GM19239 (cell line): ENCODE measurements around the gene ZNF222.

ENCODE experiments used
- DNase-seq: peaks from one replicate; pipeline ENCODE4 v3.0.0; 2011; ENCODE audit warnings: low spot score; ENCODE audit not compliant: insufficient read length
- FAIRE-seq: peaks from 2 replicates; lab custom pipeline; 2011; peaks lifted over from hg19 to GRCh38; lab: Jason Lieb, UNC

ZNF222 gene

DNA sequence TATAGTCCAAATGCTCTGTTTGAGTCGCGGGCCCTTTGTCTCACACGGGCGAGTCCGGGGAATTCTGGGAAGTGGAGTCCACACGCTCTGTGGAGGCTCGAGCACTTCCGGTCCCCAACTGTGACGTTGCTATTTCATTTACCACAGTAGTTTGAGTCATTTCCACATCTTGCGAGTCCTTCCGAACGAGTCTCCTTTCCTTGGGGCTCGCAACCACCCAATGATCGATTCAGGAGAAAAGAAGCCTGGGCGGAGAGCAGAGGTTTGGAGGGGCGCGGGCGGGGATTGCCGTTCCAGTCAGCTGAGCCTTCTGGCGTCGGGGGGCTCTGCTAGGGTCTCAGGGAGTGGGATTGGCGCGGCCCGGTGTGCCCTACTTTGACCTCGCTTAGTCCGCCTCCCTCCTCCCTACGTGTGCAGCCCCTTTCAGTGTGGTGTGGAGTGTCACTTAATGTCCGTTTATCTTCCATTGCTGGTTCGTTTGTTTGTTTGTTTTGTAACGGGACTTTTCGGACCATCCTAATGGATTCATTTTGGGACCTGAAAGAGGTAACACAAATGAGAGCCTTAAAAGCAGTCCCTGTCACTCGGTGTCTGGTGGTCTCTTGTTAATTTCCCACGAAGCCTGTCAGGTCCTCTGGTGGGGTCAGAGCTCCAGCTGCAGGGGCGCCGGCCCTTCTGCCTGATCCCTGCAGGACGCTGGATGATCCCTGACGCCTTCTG lies at the start of gene ZNF222:
ZNF222 (plus strand) TSS at position 163 of the 720 bp plus-strand sequence; CDS start at position 221, 58 bp downstream.
- FAIRE-seq (peak; percentile 94), DNase-seq (peak; percentile 48)

DNA sequence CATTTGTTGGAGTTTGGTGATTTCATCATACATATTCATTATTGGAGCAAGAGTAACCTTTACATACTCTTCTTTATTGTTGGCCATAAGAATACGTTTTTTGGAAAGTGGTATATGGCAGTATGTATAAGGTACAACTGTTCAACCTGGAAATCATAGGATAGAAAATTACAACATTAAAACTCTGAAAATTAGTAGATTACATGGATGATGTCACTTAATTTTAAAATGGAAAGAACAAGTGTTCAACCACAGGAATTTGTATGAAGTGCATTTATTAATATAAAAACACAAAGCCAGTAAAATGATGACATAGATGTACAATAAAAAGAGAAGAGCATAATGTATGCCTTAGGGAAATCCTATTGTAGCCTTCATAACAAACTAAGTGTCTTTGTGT lies 48.4 kb upstream of the ZNF222 start:
- FAIRE-seq (no peak), DNase-seq (no peak)

DNA sequence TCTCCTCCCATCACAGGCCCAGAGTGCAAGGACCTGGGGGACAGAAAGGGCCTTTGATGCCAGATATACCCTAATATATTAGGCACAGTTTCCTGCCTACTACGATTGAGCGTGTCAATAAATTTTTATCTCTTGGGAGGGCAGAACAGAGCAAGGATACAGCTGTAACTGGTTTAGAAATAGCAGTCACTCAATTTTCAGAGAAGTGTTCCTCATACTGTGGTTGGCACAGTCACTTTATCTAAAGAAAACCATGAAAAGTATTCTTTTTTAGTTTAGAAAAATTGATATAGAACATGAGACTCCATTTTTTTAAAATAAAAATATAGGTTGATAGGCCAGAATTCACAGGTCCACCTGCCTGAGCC lies 41.7 kb upstream of the ZNF222 start:
- DNase-seq (no peak), FAIRE-seq (no peak)

DNA sequence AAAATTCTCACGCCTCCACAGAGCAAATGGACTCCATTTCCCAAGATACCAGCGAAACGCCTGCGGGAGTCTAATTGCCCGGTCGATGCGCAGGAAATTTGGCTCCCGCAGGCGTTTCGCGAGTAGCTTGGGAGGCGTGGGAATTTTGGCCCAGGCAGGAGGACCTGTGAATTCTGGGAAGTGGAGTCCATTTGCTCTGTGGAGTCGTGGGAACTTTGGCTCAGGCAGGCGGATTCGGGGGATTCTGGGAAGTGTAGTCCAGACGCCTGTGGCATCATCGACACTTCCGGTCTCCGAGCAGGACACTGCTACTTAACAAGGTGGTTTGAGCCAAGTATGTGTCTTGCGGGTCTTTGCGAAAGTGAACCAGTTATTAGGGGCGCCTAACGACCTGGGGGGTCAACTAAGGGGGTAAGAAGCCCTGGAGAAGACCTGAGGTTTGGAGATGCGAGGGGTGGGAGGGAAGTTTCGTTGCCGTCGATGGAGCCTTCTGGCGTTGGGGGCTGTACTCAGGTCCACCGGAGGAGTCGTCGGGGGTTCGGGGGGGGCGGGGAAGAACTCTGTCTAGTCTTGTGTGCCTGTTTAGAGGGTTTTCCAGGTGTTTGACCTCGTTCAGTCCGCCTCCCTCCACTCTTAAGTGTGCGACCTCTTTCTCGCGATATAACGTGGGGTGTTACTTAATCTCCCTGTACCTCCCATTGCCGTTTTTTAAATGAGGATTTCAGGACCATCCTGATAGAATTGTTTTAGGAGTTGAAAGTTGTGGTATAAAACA lies 41.1 kb upstream of the ZNF222 start, which contains the start of gene ZNF155:
ZNF155 (plus strand) TSS at position 277 of the 775 bp plus-strand sequence. CDS start 4,356 bp downstream, outside the sequence.
- peak; percentile 48 for DNase-seq
- FAIRE-seq = peak; percentile 97

DNA sequence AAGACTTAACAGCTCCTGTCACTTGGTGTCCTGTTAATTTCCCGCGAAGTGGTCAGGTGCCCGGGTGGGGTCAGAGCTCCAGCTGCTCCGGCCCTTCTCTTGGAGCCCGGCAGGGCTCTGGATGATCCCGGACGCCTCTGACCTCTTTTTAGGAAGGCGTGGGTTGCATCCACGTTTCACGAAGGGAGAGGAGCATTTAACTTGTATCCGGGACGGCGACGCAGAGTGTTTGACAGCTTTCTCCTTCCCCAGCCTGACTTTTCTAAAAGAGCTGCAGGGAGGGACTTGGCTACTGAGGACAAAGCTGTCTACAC lies 40.5 kb upstream of the ZNF222 start:
- FAIRE-seq (no peak), DNase-seq (no peak)

DNA sequence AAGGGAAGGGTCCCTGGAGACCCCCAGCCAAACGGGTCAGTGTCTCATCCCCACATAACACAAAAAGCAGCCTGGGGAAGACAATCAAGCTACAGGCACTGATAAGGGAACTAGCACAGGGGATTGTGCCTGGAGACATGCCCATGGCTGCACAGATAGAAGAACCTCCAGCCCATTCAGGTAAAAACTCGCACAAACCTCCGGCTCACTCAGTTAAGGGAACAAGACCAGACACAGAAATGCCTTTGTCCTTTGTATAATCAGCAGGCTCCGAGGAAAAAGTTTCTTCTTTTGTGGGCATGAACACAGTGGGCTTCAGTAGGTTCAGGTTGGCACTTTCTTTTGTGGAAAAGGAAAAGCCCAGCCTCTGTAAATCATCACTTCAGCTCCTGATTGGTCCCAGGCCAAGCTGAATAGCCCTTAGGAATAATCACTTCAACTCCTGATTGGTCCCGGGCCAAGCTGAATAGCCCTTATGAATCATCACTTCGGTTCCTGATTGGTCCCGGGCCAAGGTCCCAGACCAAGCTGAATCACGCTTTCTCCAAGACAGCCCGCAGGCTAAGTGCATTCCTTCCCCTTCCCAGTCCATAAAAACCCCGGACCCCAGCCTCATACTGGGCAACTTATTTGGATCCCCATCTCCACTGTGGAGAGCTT lies 27.4 kb upstream of the ZNF222 start:
- DNase-seq (no peak), FAIRE-seq (no peak)

DNA sequence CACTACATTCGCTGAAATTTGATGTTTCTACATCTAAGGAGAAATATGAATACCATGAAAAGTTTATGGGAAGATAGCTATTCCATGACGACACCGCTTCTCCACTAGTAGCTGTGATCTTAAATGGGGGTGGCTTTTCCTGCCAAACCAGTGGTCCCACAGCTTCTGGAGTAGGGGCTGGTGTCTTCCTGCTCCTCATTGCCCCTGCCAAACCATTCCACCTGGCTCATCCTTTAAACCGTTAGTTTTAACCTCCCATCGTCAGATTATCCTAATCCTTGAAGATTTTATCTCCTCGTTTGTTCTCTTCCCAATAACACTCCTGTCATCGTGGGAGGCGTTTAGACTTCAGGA lies 23.0 kb upstream of the ZNF222 start:
- no peak for DNase-seq
- FAIRE-seq = peak; percentile 58

DNA sequence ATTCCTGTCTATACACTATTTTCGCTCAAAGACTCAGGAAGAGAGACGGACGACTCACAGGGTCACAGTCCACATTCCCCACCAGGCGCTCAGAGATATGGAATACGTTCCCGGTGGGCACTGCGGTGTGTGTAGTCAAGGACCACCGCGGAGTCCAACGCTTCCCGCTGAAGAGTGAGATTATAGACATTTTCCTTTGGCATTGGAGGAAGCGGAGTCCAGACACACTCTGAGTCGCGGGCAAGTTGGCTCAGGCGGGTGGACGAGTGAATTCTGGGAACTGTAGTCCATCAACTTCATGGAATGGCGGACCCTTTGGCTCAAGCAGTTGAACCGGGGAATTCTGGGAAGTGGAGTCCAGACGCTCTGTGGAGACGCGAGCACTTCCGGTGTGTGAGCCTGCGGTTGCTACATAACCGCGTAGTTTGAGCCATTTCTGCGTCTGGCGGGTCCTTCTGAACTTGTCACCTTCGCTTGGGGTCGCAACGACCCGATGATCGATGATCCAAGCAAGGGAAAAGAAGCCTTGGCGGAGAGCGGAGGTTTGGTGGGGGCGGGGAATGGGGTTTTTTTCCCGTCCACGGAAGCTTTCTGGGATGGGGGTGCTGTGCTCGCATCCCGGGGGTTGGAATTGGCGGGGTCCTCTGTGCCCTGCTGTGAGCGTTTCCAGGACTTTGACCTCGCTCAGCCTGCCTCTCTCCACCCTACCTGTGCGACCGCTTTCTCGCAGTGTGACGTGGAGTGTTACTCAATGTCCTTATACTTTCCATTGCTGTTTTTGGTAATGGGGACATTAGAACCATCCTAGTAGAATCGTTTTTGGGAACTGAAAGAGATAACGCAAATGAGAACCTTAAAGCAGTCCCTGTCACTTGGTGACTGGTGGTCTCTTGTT lies 22.4 kb upstream of the ZNF222 start, which contains the start of gene ZNF230:
ZNF230 (plus strand) TSS at position 392 of the 895 bp plus-strand sequence. CDS start 4,122 bp downstream, outside the sequence.
- DNase-seq (peak; percentile 66), FAIRE-seq (peak; percentile 99)

DNA sequence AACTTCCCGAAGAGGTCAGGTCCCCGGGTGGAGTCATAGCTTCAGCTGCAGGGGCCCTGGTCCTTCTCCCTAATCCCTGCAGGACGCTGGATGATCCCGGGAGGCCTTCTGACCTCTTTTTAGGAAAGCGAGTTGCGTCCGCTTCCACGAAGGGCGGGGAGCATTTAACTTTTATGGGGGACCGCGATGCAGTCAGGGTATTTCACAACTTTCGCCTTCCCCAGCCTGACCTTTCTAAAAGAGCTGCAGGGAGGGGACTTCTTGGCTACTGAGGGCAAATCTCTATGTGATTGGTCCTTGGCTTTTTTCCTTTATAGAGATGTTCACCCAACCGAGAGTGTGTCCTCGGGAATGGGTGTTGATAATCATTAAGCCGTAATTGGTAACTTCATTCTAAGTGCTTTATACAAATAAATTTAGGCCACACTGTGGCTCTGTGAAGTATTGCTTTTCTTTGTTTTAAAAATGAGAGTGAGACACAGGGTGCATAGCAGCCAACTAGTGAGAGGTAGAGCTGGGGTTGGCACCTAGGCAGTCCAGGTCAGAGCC lies 21.6 kb upstream of the ZNF222 start:
- DNase-seq (no peak), FAIRE-seq (peak; percentile 87)

DNA sequence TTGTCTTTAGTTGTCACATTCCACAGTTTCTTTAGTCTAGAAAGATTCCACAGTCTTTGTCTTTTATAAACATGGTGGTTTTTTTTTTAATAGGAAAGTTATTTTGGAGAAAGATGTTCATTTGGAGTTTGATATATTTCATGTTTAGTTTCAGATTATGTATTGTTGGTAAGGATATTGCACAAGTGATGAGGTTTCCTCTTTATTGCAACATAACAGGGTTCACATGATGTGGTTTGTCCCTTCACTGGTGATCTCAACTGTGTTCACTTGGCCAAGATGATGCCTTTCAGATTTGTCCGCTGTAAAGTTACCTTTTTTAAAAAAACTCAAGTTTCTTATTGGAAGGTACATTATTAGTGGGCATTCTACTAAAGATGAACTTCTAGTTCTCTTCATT lies 19.2 kb upstream of the ZNF222 start:
- DNase-seq (no peak), FAIRE-seq (no peak)

DNA sequence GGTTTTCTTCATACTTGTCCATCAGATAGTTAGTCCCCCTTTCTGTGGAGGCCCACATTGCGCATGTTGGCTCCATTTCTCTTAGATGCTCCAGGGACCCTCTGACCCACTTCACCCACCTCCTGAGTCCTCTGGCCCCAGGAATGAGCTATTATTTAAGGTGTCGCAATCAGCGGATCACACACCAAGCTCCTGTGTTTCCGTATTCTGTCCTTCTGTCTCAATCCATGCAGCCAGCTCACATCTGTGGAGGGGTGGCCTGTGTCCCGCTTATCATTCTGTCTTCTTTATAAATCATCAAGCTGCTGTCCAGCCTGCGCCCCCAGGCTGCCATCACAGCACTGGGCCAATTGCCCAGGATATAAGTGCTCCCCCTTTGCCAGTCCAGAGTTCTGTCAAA lies 17.7 kb upstream of the ZNF222 start:
- DNase-seq (no peak), FAIRE-seq (no peak)

DNA sequence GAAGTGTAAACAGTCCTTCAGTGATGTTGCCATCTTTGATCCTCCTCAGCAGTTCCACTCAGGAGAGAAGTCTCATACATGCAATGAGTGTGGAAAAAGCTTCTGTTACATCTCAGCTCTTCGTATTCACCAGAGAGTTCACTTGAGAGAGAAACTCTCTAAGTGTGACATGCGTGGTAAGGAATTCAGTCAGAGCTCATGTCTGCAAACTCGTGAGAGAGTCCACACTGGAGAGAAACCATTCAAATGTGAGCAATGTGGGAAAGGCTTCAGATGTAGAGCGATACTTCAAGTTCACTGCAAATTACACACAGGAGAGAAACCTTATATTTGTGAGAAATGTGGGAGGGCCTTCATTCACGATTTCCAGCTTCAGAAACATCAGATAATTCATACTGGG lies 14.7 kb upstream of the ZNF222 start:
- no peak for DNase-seq
- no peak for FAIRE-seq

DNA sequence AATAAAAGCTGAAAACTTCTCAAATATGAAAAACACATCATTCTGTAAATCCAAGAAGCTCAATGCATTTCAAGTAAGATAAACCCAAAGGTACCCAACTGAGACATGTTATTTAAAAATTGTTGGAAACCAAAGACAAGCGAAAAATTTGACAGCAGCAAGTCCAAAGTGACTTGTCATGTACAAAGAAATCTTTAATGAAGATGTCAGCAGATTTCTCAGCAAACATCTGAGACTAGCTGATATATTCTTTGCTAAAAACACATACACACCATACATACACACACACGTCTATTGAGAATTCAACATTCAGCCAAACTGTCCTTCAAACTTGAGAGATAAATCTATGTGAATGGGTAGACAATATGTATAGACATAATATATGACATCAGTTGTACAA lies 5.7 kb upstream of the ZNF222 start:
- FAIRE-seq (no peak), DNase-seq (no peak)

DNA sequence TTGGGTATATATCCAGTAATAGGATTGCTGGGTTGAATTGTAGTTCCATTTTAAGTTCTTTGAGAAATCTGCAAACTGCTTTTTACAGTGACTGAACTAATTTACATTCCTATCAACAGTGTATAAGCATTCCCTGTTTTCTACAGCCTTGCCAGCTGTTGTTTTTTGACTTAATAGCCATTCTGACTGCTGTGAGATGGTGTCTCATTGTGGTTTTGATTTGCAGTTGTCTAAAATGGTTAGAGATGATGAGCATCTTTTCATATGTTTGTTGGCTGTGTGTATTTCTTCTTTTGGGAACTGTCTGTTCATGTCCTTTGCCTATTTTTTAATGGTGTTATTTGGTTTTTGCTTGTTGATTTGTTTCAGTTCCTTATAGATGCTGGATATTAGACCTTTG lies 4.0 kb upstream of the ZNF222 start:
- no peak for FAIRE-seq

DNA sequence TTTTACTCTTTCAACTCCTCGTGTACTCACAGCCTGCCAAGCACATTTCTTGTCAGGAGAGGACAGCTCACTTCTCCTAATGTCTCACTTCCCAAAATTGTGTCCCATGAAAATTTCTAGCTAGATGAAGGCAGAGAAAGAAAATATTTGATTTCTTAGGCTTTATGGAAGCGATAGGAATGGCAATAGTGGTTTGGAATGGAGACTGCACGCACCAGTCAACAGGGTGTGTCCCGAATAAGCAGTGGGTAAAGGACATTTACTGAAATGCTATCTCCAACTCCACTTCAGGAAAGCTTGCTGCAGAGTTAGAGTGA lies 321 bp upstream of the ZNF222 start:
- FAIRE-seq = no peak
- no peak for DNase-seq

More for the DNA sequence above, 4.0 kb upstream of the ZNF222 start:
- no peak for DNase-seq

DNA sequence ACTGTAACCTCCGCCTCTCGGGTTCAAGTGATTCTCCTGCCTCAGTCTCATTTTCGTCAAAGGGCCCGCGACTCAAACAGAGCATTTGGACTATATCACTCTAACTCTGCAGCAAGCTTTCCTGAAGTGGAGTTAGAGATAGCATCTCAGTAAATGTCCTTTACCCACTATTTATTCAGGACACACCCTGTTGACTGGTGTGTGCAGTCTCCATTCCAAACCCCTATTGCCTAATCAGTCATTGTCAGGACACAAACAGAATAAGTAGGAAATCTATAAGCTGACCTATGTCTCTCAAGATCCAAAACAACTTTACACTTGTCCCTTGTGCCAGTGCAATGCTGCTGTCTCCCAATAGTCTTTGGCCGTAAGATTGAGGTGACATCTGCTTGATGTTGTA lies 1.4 kb downstream of the ZNF222 start:
- FAIRE-seq = no peak
- DNase-seq = no peak

DNA sequence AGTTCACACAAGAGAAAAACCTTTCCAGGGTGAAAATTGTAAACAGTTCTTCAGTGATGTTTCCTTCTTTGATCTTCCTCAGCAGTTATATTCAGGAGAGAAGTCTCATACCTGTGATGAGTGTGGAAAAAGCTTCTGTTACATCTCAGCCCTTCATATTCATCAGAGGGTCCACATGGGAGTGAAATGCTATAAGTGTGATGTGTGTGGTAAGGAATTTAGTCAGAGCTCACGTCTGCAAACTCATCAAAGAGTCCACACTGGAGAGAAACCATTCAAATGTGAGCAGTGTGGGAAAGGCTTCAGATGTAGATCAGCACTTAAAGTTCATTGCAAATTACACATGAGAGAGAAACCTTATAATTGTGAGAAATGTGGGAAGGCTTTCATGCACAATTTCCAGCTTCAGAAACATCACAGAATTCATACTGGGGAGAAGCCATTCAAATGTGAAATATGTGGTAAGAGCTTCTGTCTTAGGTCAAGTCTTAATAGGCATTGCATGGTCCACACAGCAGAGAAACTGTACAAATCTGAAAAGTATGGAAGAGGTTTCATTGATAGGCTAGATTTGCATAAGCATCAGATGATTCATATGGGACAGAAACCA lies 6.9 kb downstream of the ZNF222 start:
- FAIRE-seq (no peak), DNase-seq (no peak)

DNA sequence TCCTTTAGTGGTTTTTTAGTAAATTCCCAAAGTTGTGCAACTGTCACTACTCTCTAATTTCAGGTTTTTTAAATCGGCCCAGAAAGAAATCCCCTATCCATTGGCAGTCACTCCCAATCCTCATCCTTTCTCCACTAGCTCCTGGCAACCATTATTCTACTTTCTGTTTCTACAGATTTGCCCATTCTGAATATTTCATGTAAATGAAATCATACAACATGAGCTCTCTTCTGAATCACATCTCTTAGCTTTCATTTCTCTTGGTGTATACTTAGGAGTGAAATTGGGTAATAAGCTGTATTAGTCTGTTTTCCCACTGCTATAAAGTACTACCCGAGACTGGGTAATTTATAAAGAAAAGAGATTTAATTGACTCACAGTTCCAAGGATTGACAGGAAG lies 17.0 kb downstream of the ZNF222 start:
- no peak for DNase-seq
- no peak for FAIRE-seq

DNA sequence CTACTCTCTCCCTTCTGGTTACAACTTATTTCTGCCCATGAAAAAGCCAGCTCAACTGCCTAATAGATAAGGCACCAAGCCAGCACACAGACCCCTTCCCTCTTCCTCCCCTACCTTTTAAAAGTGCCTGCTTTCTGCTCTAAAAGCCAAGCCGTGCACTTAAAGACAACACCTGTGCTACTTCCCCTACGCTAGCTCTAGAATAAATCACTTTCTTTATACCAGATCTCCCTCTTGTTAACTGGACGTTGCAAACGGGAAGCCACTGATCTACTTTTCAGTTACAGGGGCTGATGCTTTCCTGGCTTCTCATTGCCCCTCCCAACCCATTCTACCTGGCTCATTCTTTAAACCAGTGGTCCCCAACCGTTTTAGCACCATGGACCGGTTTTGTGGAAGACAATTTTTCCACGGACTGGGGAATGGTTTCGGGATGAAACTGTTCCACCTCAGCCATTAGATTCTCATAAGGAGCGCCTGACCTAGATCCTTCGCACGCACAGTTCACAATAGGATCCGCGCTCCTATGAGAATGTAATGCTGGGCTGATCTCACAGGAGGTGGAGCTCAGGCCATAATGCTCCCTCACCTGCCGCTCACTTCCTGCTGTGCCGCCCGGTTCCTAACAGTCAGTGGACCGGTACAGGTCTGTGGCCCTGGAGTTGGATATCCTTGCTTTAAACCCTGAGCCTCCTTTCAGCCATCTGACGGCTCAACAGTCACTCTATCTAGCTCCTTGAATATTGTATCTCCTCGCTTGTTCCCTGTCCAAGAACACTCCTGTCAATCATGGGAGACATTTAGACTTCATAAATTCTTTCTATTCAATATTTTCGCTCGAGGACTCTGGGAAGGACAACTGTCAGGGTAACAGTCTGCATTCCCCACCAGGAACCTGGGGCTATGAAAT lies 25.8 kb downstream of the ZNF222 start:
- no peak for DNase-seq
- peak; percentile 42 for FAIRE-seq
